HepG2 (cell line): Measurements from ENCODE around the gene IL18RAP. TPM values are rescaled to one million over a fixed set of nuclear protein-coding genes. Genes with fewer than 3 reads are reported as not detected.

ENCODE experiments used
- ATAC-seq: fragments of 200-7000 bp; cut with Tn5 transposase; 3 replicates; pipeline ENCODE4 v1.9.1; 2020; ENCODE audit warnings: mild to moderate bottlenecking, moderate library complexity
- BruUV-seq: library from RNA; stranded (reverse); fragments of 400-500 nt; replicated peaks from 2 replicates; lab custom pipeline; 2021; lab: Mats Ljungman, UMichigan
- CTCF ChIA-PET: fragments of 300-600 bp; formaldehyde crosslinking; extraction: SDS; loops from one replicate; lab custom pipeline; 2021; ENCODE audit warnings: low total read pairs, inconsistent platforms, low intra/inter-chr PET ratio; lab: Yijun Ruan, JAX
- POLR2A ChIA-PET: fragments of 350-600 bp; sonication (Branson Sonifier 250); formaldehyde crosslinking; loops from one replicate; lab custom pipeline; 2020; ENCODE audit warnings: antibody characterized with exemption, inconsistent platforms; lab: Yijun Ruan, JAX
- DNase-seq: peaks from one replicate; pipeline ENCODE4 v3.0.0-alpha.2; 2015; ENCODE audit warnings: low spot score
- FAIRE-seq: peaks from 3 replicates; lab custom pipeline; 2011; peaks lifted over from hg19 to GRCh38; lab: Jason Lieb, UNC
- H2AFZ ChIP-seq: one replicate; pipeline ENCODE4 v1.6.1; 2011; ENCODE audit warnings: low read length, inconsistent platforms
- H3K27ac ChIP-seq: fragments of 300-600 bp; 3 replicates; pipeline ENCODE4 v1.8.0; 2011; ENCODE audit warnings: mixed run types, mild to moderate bottlenecking, mixed read lengths, low read length, inconsistent platforms; ENCODE audit not compliant: insufficient read depth; ENCODE audit errors: extremely low read length
- H3K27me3 ChIP-seq, 2 experiments: fragments of 200-600 bp in 1 of 2; 2 replicates in 1 of 2; 3 replicates in 1 of 2; pipeline versions ENCODE4 v1.6.0 to v1.8.0; 2011; ENCODE audit warnings: low read length in 2 of 2, mild to moderate bottlenecking in 2 of 2, moderate library complexity in 2 of 2, inconsistent platforms in 1 of 2; ENCODE audit not compliant: insufficient read depth in 2 of 2, control insufficient read depth in 1 of 2
- H3K36me3 ChIP-seq, 2 experiments: fragments of 200-600 bp in 1 of 2; replicated peaks in 1 of 2; 2 replicates in 1 of 2; 3 replicates in 1 of 2; pipeline versions ENCODE4 v1.5.1 to v1.8.0; 2011; ENCODE audit warnings: low read length in 2 of 2, inconsistent platforms in 1 of 2; ENCODE audit not compliant: insufficient read depth in 2 of 2, control insufficient read depth in 1 of 2
- H3K4me1 ChIP-seq: 2 replicates; pipeline ENCODE4 v1.5.1; 2012; ENCODE audit warnings: low read length, inconsistent platforms; ENCODE audit not compliant: insufficient read depth
- H3K4me2 ChIP-seq: 2 replicates; pipeline ENCODE4 v1.6.0; 2011; ENCODE audit warnings: low read depth, low read length, inconsistent platforms
- H3K4me3 ChIP-seq, 3 experiments: fragments of 200-600 bp in 1 of 3; sonication (generic), shearing (Covaris generic) in 1 of 3; replicated peaks in 1 of 3; 2 replicates each; pipeline ENCODE4 v1.5.1; 2011 to 2016; ENCODE audit warnings: low read length in 3 of 3, inconsistent platforms in 2 of 3, low read depth in 2 of 3, mild to moderate bottlenecking in 2 of 3, control low read depth in 1 of 3, mixed read lengths in 1 of 3; ENCODE audit not compliant: insufficient read depth in 1 of 3
- H3K79me2 ChIP-seq: one replicate; pipeline ENCODE4 v1.6.1; 2011; ENCODE audit warnings: low read length, inconsistent platforms; ENCODE audit not compliant: insufficient read depth
- H3K9ac ChIP-seq: 2 replicates; pipeline ENCODE4 v1.6.0; 2011; ENCODE audit warnings: mild to moderate bottlenecking, low read depth, low read length, inconsistent platforms; ENCODE audit not compliant: insufficient read depth
- H3K9me3 ChIP-seq: 2 replicates; pipeline ENCODE4 v1.5.1; 2012; ENCODE audit warnings: mild to moderate bottlenecking, low read length
- H4K20me1 ChIP-seq: 2 replicates; pipeline ENCODE4 v1.6.0; 2011; ENCODE audit warnings: inconsistent platforms, mild to moderate bottlenecking, low read length, moderate library complexity; ENCODE audit not compliant: insufficient read depth
- CEBPG ChIP-seq: IDR thresholded peaks from 2 replicates; pipeline ENCODE4 v1.6.1; 2016
- DNMT3B ChIP-seq: conservative IDR thresholded peaks from 2 replicates; pipeline ENCODE4 v1.6.1; 2016; ENCODE audit warnings: missing biosample characterization, control low read depth
- FOXK1 ChIP-seq: sonication (generic); formaldehyde crosslinking; IDR thresholded peaks from 2 replicates; pipeline ENCODE4 v1.4.0; 2020; ENCODE audit warnings: low read depth, missing genetic modification reagents, borderline replicate concordance
- NAIF1 ChIP-seq: sonication (generic); formaldehyde crosslinking; IDR thresholded peaks from 2 replicates; pipeline ENCODE4 v1.5.0; 2020; ENCODE audit warnings: mild to moderate bottlenecking, missing genetic modification reagents, borderline replicate concordance
- RBAK ChIP-seq: sonication (generic); formaldehyde crosslinking; IDR thresholded peaks from 2 replicates; pipeline ENCODE4 v1.5.1; 2020; ENCODE audit warnings: mild to moderate bottlenecking, missing genetic modification reagents
- RFX5 ChIP-seq: IDR thresholded peaks from 2 replicates; pipeline ENCODE4 v1.6.1; 2011; ENCODE audit warnings: low read depth, low read length, improper control_type of control experiment
- RORA ChIP-seq: sonication (generic); formaldehyde crosslinking; IDR thresholded peaks from 2 replicates; pipeline ENCODE4 v1.5.0; 2020; ENCODE audit warnings: mild to moderate bottlenecking, missing genetic modification reagents, moderate library complexity
- SETDB1 ChIP-seq: sonication (generic); formaldehyde crosslinking; IDR thresholded peaks from 2 replicates; pipeline ENCODE4 v1.5.1; 2020; ENCODE audit warnings: missing genetic modification reagents, mild to moderate bottlenecking, borderline replicate concordance
- SMAD9 ChIP-seq: sonication (generic); formaldehyde crosslinking; IDR thresholded peaks from 2 replicates; pipeline ENCODE4 v1.5.1; 2020; ENCODE audit warnings: mild to moderate bottlenecking, missing genetic modification reagents
- ZNF138 ChIP-seq: sonication (generic); formaldehyde crosslinking; IDR thresholded peaks from 2 replicates; pipeline ENCODE4 v1.5.0; 2020; ENCODE audit warnings: mild to moderate bottlenecking, low read depth, missing genetic modification reagents
- ZNF382 ChIP-seq: sonication (generic); formaldehyde crosslinking; IDR thresholded peaks from 2 replicates; pipeline ENCODE4 v1.5.0; 2020; ENCODE audit warnings: missing genetic modification reagents, mild to moderate bottlenecking, borderline replicate concordance
- ZNF605 ChIP-seq: sonication (generic); formaldehyde crosslinking; IDR thresholded peaks from 2 replicates; pipeline ENCODE4 v1.8.0; 2022; ENCODE audit warnings: mild to moderate bottlenecking, missing genetic modification reagents
- ZNF607 ChIP-seq: sonication (generic); formaldehyde crosslinking; IDR thresholded peaks from 2 replicates; pipeline ENCODE4 v1.5.1; 2020; ENCODE audit warnings: missing genetic modification reagents, mild to moderate bottlenecking, borderline replicate concordance
- ZNF7 ChIP-seq: IDR thresholded peaks from 2 replicates; pipeline ENCODE4 v1.6.1; 2016; ENCODE audit warnings: missing biosample characterization, missing genetic modification reagents
- WGBS: methylation state at CpG from one replicate; pipeline ENCODE4 v1.1.6; 2017; ENCODE audit warnings: low lambda C conversion rate; 5-methylcytosine and 5-hydroxymethylcytosine counted together
- in situ Hi-C: cut with HindIII; loops from 2 replicates; pipeline ENCODE4 v1.10.0; 2017; ENCODE audit warnings: low pct_unique_long_range_greater_than_20kb; ENCODE audit not compliant: extremely low pct_ligation_motif_present
- intact Hi-C: fragments of 100-400 bp; cut with micrococcal nuclease; formaldehyde crosslinking; loops from one replicate; pipeline ENCODE4 v1.10.0; 2022; ENCODE audit not compliant: unreplicated experiment
- polyA plus RNA-seq, 8 experiments: library from polyadenylated mRNA; depleted of rRNA in 3 of 8; stranded (reverse) in 7 of 8; unstranded in 1 of 8; fragments of >200 nt; fragmentation: Illumina TruSeq in 4 of 8; extraction: Trizol in 4 of 8; gene quantifications; 2 replicates each; pipeline versions ENCODE4 v1.2.1 to v1.2.3, GENCODE V29; 2011 to 2016; ENCODE audit warnings: low read depth in 4 of 8, missing spikeins in 1 of 8, mixed read lengths in 1 of 8; ENCODE audit not compliant: insufficient read depth in 1 of 8
- total RNA-seq, 5 experiments: library from RNA; depleted of rRNA; stranded (reverse); fragments of >200 nt; fragmentation: Illumina TruSeq; extraction: Trizol; gene quantifications; 2 replicates each; pipeline ENCODE4 v1.2.3, GENCODE V29; 2016; ENCODE audit warnings: low read depth in 1 of 5
- TF ChIP-seq, protein P1 (sequence below): sonication (generic); formaldehyde crosslinking; conservative IDR thresholded peaks from 2 replicates; pipeline ENCODE4 v1.8.0; 2022; ENCODE audit warnings: low read depth, missing genetic modification reagents
- TF ChIP-seq, protein P2 (sequence below): sonication (generic); formaldehyde crosslinking; IDR thresholded peaks from 2 replicates; pipeline ENCODE4 v1.5.0; 2020; ENCODE audit warnings: mild to moderate bottlenecking, missing genetic modification reagents, moderate library complexity

IL18RAP gene
- total and polyA plus RNA-seq, 2 of the 13 experiments (the other 11 are each of a cell fraction or from before 2014, with no cell fraction given), result 0.05 TPM; not detected in 1

DNA sequence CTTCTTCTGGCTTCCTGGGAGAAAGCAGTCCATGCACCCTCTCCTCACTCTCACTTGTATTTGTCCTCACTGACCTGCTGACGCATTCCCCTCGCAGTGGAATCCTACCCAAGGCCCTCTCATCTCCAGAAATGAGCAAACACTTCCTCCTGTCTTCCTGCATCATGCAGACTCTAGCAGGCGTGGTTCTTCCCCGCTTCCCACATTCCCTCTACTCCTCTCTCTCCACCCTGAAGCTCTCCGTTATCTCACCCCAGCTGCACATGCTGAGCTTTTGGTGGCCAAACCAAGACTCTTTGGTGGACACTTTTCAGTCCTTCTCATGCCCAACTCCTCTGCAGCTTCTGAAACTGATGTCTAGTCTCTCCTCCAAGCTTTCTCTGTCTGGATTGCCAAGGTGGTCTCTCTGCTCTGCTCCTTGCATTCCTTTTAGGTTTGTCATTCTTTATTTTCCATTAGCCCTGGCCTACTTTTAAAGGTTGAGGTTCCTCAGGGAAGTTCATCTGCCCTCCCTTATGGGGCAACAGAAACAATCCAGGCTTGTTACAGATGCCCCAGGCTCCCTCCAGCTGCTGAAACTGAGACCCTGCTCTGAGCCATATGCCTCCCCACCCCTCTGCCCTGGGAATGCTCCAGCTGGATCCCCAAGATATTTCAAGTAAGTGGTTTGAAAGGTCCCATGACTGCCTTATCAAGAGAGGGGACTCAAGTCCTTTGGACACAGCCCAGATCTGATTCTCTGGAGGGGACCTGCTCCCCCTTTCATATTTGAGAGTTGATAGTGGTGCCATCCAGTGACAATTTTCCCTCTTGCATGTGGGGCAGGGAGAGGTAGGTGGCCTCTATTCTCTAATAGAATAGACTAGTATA is 835 bp upstream of the IL18RAP start:
- in situ Hi-C loops, result no loop called here
- H3K4me2 ChIP-seq, result no peak overlapping the region
- H3K4me1 ChIP-seq, result no peaks in the 10 kb centered on the region
- POLR2A ChIA-PET, result no interaction called here
- no peaks in the 10 kb centered on the region for H4K20me1 ChIP-seq
- CTCF ChIA-PET, result no interaction called here
- TF ChIP-seq ZNF382 (CRISPR knock-in tag) (no peak), ZNF7 (CRISPR knock-in tag) (peak; percentile 53; the same call in 1 of the 2 replicates)
- no peaks in the 10 kb centered on the region for H3K9me3 ChIP-seq
- no peaks in the 10 kb centered on the region for H3K36me3 ChIP-seq
- WGBS, result 2% methylated on average over 5 of the region's 5 CpGs
- no peak for DNase-seq
- no peak overlapping the region for H2AFZ ChIP-seq
- peak; percentile 36; the same call in 2 of the 3 replicates for ATAC-seq
- H3K79me2 ChIP-seq, result no peaks in the 10 kb centered on the region
- no peak overlapping the region for H3K27ac ChIP-seq
- intact Hi-C loops, result no loop called here
- no peak overlapping the region for H3K9ac ChIP-seq
- H3K4me3 ChIP-seq, result no peak overlapping the region
- BruUV-seq, result no TSS peak
- H3K27me3 ChIP-seq, result peaks cover 2 to 32% of the 10 kb centered on the region in 2 experiments; a peak in 3 of 5 replicates
- no peak for FAIRE-seq

DNA sequence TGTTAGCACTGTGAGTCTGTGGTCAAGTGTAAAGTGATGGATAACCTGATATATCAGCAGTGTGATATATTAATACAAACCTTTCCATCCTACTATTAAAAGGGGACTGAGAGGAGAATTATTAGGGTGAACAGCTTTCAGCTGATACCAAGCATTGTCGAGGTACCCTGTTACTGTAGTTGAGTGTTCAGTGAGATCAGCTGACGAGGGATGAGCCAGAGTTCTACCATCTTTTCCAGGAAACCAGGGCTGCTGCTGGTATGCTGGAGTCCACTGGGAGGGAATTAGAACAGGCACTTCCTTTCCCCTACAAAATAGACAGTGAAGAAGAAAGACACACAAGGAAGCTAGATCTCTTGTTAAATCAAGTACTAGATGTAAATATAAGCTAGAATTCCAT is 408 bp downstream of the IL18RAP start:
- no peaks in the 10 kb centered on the region for H3K36me3 ChIP-seq
- 0% methylated on average over 2 of the region's 2 CpGs for WGBS
- H3K27me3 ChIP-seq, result peaks cover 2 to 32% of the 10 kb centered on the region in 2 experiments; a peak in 3 of 5 replicates
- no peak overlapping the region for H3K27ac ChIP-seq
- no peak overlapping the region for H2AFZ ChIP-seq
- no peak overlapping the region for H3K4me3 ChIP-seq
- ATAC-seq, result no peak
- no peak overlapping the region for H3K4me2 ChIP-seq
- H4K20me1 ChIP-seq, result no peaks in the 10 kb centered on the region
- ChIA-PET CTCF (no interaction called here), POLR2A (no interaction called here)
- no TSS peak for BruUV-seq
- H3K9ac ChIP-seq, result no peak overlapping the region
- intact Hi-C loops, result no loop called here
- no peaks in the 10 kb centered on the region for H3K9me3 ChIP-seq
- H3K4me1 ChIP-seq, result no peaks in the 10 kb centered on the region
- in situ Hi-C loops, result no loop called here
- no peaks in the 10 kb centered on the region for H3K79me2 ChIP-seq
- FAIRE-seq, result no peak
- no peak for DNase-seq
- TF ChIP-seq SMAD9 (CRISPR knock-in tag) (no peak), DNMT3B (CRISPR knock-in tag) (no peak), SETDB1 (CRISPR knock-in tag) (no peak), ZNF138 (no peak), ZNF605 (CRISPR knock-in tag) (no peak), FOXK1 (CRISPR knock-in tag) (no peak), NAIF1 (CRISPR knock-in tag) (no peak), RBAK (CRISPR knock-in tag) (no peak), ZNF607 (CRISPR knock-in tag) (no peak), RORA (no peak), RFX5 (no peak), CEBPG (CRISPR knock-in tag) (no peak)
- TF ChIP-seq, protein P1, sequence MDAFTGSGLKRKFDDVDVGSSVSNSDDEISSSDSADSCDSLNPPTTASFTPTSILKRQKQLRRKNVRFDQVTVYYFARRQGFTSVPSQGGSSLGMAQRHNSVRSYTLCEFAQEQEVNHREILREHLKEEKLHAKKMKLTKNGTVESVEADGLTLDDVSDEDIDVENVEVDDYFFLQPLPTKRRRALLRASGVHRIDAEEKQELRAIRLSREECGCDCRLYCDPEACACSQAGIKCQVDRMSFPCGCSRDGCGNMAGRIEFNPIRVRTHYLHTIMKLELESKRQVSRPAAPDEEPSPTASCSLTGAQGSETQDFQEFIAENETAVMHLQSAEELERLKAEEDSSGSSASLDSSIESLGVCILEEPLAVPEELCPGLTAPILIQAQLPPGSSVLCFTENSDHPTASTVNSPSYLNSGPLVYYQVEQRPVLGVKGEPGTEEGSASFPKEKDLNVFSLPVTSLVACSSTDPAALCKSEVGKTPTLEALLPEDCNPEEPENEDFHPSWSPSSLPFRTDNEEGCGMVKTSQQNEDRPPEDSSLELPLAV (CRISPR knock-in tag), result no peak
- TF ChIP-seq, protein P2, sequence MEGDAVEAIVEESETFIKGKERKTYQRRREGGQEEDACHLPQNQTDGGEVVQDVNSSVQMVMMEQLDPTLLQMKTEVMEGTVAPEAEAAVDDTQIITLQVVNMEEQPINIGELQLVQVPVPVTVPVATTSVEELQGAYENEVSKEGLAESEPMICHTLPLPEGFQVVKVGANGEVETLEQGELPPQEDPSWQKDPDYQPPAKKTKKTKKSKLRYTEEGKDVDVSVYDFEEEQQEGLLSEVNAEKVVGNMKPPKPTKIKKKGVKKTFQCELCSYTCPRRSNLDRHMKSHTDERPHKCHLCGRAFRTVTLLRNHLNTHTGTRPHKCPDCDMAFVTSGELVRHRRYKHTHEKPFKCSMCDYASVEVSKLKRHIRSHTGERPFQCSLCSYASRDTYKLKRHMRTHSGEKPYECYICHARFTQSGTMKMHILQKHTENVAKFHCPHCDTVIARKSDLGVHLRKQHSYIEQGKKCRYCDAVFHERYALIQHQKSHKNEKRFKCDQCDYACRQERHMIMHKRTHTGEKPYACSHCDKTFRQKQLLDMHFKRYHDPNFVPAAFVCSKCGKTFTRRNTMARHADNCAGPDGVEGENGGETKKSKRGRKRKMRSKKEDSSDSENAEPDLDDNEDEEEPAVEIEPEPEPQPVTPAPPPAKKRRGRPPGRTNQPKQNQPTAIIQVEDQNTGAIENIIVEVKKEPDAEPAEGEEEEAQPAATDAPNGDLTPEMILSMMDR (CRISPR knock-in tag), result no peak
